ENCODE results near the gene SGCD. TPM values are rescaled to one million over a fixed set of nuclear protein-coding genes. Genes with fewer than 3 reads are reported as not detected.
A peak's percentile ranks its signal among the peaks of the same experiment; 100 is the strongest.

SGCD gene
- polyA plus RNA-seq, 1 of the 3 experiments (the other 2 are of a cell fraction) = 0.87 TPM

DNA sequence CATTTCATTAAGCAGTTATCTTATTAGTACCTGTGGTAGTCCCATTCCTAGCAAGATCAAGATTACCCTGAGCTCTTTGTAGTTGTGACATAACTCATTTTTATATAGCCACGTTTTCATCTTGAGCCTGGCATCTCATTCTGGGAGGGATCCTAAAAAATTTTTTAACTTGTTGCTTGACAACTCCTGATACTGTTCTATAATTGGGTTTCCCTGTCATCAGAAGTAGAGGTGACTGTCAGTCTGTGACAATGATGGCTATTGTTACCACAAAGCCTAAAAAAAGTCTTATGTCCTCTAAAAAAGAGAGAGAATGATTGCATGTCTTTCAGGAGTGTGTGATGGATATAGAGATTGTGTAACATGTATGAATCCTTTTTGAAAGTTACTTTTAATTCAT, 164.8 kb downstream of the SGCD start:
- Histone ChIP-seq H3K4me3 (ENCODE audit: low read depth in 2 of 2, low read length in 1 of 2) (no peak overlapping the region), H3K36me3 (replicated peaks in 1 of 2; ENCODE audit: control insufficient read depth in 1 of 2, insufficient read depth in 2 of 2, low read length in 1 of 2) (no peaks in the 10 kb centered on the region), H3K4me2 (no peak overlapping the region), H4K20me1 (ENCODE audit: insufficient read depth) (no peaks in the 10 kb centered on the region), H3K4me1 (ENCODE audit: control insufficient read depth in 1 of 2, insufficient read depth in 2 of 2, low read depth in 1 of 2, low read length in 1 of 2) (no peaks in the 10 kb centered on the region), H3K79me2 (ENCODE audit: insufficient read depth) (no peaks in the 10 kb centered on the region), H3F3A (replicated peaks; ENCODE audit: insufficient read depth) (no peaks in the 10 kb centered on the region), H2AFZ (ENCODE audit: low read depth) (no peak overlapping the region), H3K27ac (ENCODE audit: low read depth in 2 of 2, low read length in 1 of 2) (no peak overlapping the region), H3K27me3 (ENCODE audit: insufficient read depth) (no peaks in the 10 kb centered on the region), H3K9ac (no peak overlapping the region), H3K9me3 (no peaks in the 10 kb centered on the region), H3K9me2 (no peaks in the 10 kb centered on the region)
- POLR2A ChIA-PET = no interaction called here
- TF ChIP-seq RFX5 (IDR thresholded peaks at IDR 0.05; ENCODE audit: low read length) (no peak), ZBTB33 (IDR thresholded peaks at IDR 0.05; ENCODE audit: borderline replicate concordance, low read depth) (no peak), TCF12 (IDR thresholded peaks at IDR 0.05) (no peak), FOSL2 (IDR thresholded peaks at IDR 0.05; ENCODE audit: borderline replicate concordance, low read depth) (no peak), EZH2phosphoT487 (IDR thresholded peaks at IDR 0.05; ENCODE audit: borderline replicate concordance, low read depth) (no peak), NFIC (IDR thresholded peaks at IDR 0.05; ENCODE audit: borderline replicate concordance) (no peak), FOXM1 (IDR thresholded peaks at IDR 0.05; ENCODE audit: low read depth) (no peak), FOXJ3 (CRISPR knock-in tag; IDR thresholded peaks at IDR 0.05) (no peak), NRF1 (IDR thresholded peaks at IDR 0.05; ENCODE audit: low read depth, low read length) (no peak)
- 6% methylated on average over 1 of the region's 1 CpG for WGBS (ENCODE audit: low lambda C conversion rate)
- CTCF ChIA-PET = no interaction called here
- no peak for DNase-seq

- Histone ChIP-seq H3F3A (replicated peaks; ENCODE audit: insufficient read depth) (no peaks in the 10 kb centered on the region), H3K36me3 (replicated peaks in 1 of 2; ENCODE audit: control insufficient read depth in 1 of 2, insufficient read depth in 2 of 2, low read length in 1 of 2) (no peaks in the 10 kb centered on the region), H3K9ac (no peak overlapping the region), H3K9me2 (no peaks in the 10 kb centered on the region), H3K4me1 (ENCODE audit: control insufficient read depth in 1 of 2, insufficient read depth in 2 of 2, low read depth in 1 of 2, low read length in 1 of 2) (peaks cover 0 to 4% of the 10 kb centered on the region in 2 experiments; a peak in 2 of 4 replicates), H3K4me2 (no peak overlapping the region), H3K27me3 (ENCODE audit: insufficient read depth) (no peaks in the 10 kb centered on the region), H4K20me1 (ENCODE audit: insufficient read depth) (no peaks in the 10 kb centered on the region), H3K27ac (ENCODE audit: low read depth in 2 of 2, low read length in 1 of 2) (no peak overlapping the region), H3K4me3 (ENCODE audit: low read depth in 2 of 2, low read length in 1 of 2) (no peak overlapping the region), H3K79me2 (ENCODE audit: insufficient read depth) (no peaks in the 10 kb centered on the region), H2AFZ (ENCODE audit: low read depth) (no peak overlapping the region), H3K9me3 (no peaks in the 10 kb centered on the region)
- POLR2A ChIA-PET = no interaction called here
- CTCF ChIA-PET = no interaction called here
- TF ChIP-seq NRF1 (IDR thresholded peaks at IDR 0.05; ENCODE audit: low read depth, low read length) (no peak), NFIC (IDR thresholded peaks at IDR 0.05; ENCODE audit: borderline replicate concordance) (no peak), SMC3 (IDR thresholded peaks at IDR 0.05; ENCODE audit: low read depth, low read length) (no peak), YY1 (IDR thresholded peaks at IDR 0.05; ENCODE audit: low read depth) (no peak)
- DNase-seq = no peak
- 35% methylated on average over 3 of the region's 3 CpGs for WGBS (ENCODE audit: low lambda C conversion rate)
Measured at GRCh38 chr5:156496291-156496690, 169.3 kb downstream of the SGCD start.

- Histone ChIP-seq H3K9me3 (no peaks in the 10 kb centered on the region), H3K9me2 (no peaks in the 10 kb centered on the region), H4K20me1 (ENCODE audit: insufficient read depth) (no peaks in the 10 kb centered on the region), H3K79me2 (ENCODE audit: insufficient read depth) (no peaks in the 10 kb centered on the region), H3F3A (replicated peaks; ENCODE audit: insufficient read depth) (no peaks in the 10 kb centered on the region), H3K9ac (no peak overlapping the region), H3K27me3 (ENCODE audit: insufficient read depth) (no peaks in the 10 kb centered on the region), H2AFZ (ENCODE audit: low read depth) (no peak overlapping the region), H3K4me1 (ENCODE audit: control insufficient read depth in 1 of 2, insufficient read depth in 2 of 2, low read depth in 1 of 2, low read length in 1 of 2) (peaks cover 0 to 4% of the 10 kb centered on the region in 2 experiments; a peak in 2 of 4 replicates), H3K4me2 (no peak overlapping the region), H3K36me3 (replicated peaks in 1 of 2; ENCODE audit: control insufficient read depth in 1 of 2, insufficient read depth in 2 of 2, low read length in 1 of 2) (no peaks in the 10 kb centered on the region), H3K27ac (ENCODE audit: low read depth in 2 of 2, low read length in 1 of 2) (peak overlapping the region in 1 of 2 experiments; percentile 62; a peak in 2 of 4 replicates), H3K4me3 (ENCODE audit: low read depth in 2 of 2, low read length in 1 of 2) (no peak overlapping the region)
- 7% methylated on average over 3 of the region's 3 CpGs for WGBS (ENCODE audit: low lambda C conversion rate)
- DNase-seq = peak; percentile 49
- CTCF ChIA-PET = no interaction called here
- POLR2A ChIA-PET = no interaction called here
- peak; percentile 75 for TF ChIP-seq GATA2 (CRISPR knock-in tag; IDR thresholded peaks at IDR 0.05)
- TF ChIP-seq MEF2A (IDR thresholded peaks at IDR 0.05; ENCODE audit: borderline replicate concordance, low read depth) = no peak
- peak; percentile 64 for TF ChIP-seq RCOR1 (IDR thresholded peaks at IDR 0.05; ENCODE audit: low read length)
- no peak for TF ChIP-seq MXI1 (IDR thresholded peaks at IDR 0.05; ENCODE audit: low read depth, low read length)
- TF ChIP-seq, protein P1, sequence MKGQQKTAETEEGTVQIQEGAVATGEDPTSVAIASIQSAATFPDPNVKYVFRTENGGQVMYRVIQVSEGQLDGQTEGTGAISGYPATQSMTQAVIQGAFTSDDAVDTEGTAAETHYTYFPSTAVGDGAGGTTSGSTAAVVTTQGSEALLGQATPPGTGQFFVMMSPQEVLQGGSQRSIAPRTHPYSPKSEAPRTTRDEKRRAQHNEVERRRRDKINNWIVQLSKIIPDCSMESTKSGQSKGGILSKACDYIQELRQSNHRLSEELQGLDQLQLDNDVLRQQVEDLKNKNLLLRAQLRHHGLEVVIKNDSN (IDR thresholded peaks at IDR 0.05; ENCODE audit: borderline replicate concordance, low read depth) = no peak
- TF ChIP-seq SMC3 (IDR thresholded peaks at IDR 0.05; ENCODE audit: low read depth, low read length) = no peak
- TF ChIP-seq RFX5 (IDR thresholded peaks at IDR 0.05; ENCODE audit: low read length) = no peak
- peak; percentile 61; the same call in 1 of the 2 replicates for TF ChIP-seq FOXJ3 (CRISPR knock-in tag; IDR thresholded peaks at IDR 0.05)
- TF ChIP-seq YY1 (IDR thresholded peaks at IDR 0.05; ENCODE audit: low read depth) = no peak
- TF ChIP-seq, protein P2, sequence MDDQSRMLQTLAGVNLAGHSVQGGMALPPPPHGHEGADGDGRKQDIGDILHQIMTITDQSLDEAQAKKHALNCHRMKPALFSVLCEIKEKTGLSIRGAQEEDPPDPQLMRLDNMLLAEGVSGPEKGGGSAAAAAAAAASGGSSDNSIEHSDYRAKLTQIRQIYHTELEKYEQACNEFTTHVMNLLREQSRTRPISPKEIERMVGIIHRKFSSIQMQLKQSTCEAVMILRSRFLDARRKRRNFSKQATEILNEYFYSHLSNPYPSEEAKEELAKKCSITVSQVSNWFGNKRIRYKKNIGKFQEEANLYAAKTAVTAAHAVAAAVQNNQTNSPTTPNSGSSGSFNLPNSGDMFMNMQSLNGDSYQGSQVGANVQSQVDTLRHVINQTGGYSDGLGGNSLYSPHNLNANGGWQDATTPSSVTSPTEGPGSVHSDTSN (IDR thresholded peaks at IDR 0.05) = no peak
- TF ChIP-seq RAD21 (IDR thresholded peaks at IDR 0.05; ENCODE audit: low read length) = no peak; the same call in 1 of the 2 replicates
Measured at GRCh38 chr5:156497804-156498208, 170.8 kb downstream of the SGCD start.

Measured in SK-N-SH (cell line).